Suprapubic skin (tissue), 3 donors: ENCODE data around the gene MYZAP.

Experiments used
- CTCF ChIP-seq, 2 donors: fragments of 200-600 bp in 1 of 2; fragments of 450-650 bp in 1 of 2; sonication (generic) in 1 of 2; IDR thresholded peaks; one replicate each; pipeline ENCODE4 v1.5.1; 2016 to 2019; ENCODE audit warnings: antibody characterized with exemption in 2 of 2, mild to moderate bottlenecking in 1 of 2, moderate library complexity in 1 of 2
- POLR2AphosphoS5 ChIP-seq, 3 donors: sonication (generic); formaldehyde crosslinking; IDR thresholded peaks; one replicate each; pipeline ENCODE4 v1.6.1; 2017; ENCODE audit warnings: antibody characterized with exemption in 3 of 3

GRCh38 chr15:57680021-57680420 lies 88.3 kb downstream of the MYZAP start:
- TF ChIP-seq POLR2AphosphoS5 (IDR thresholded peaks at IDR 0.05) (no peak), CTCF (IDR thresholded peaks at IDR 0.05) (no peak)
